Epidermal melanocyte (primary cell): ENCODE measurements around the gene SMG1.
"Not testable (repeated sequence)": the region's sequence is repeated elsewhere in the genome, so short reads cannot be mapped to it uniquely, and the experiment has no call there.

Source experiments
- DNase-seq: peaks from one replicate; pipeline ENCODE4 v3.0.0; 2011; ENCODE audit warnings: low spot score; ENCODE audit not compliant: insufficient read length

Gene SMG1

GRCh38 chr16:18772171-18772570 is 154.0 kb downstream of the SMG1 start:
- not testable (repeated sequence) for DNase-seq

- not testable (repeated sequence) for DNase-seq
Observed at GRCh38 chr16:18770336-18770962, 155.8 kb downstream of the SMG1 start.

- DNase-seq, result not testable (repeated sequence)
Observed at GRCh38 chr16:18767217-18767616, 159.0 kb downstream of the SMG1 start.

- DNase-seq, result not testable (repeated sequence)
Observed at GRCh38 chr16:18762713-18763112, 163.5 kb downstream of the SMG1 start.

- DNase-seq, result not testable (repeated sequence)
Observed at GRCh38 chr16:18759598-18760520, 166.3 kb downstream of the SMG1 start.

GRCh38 chr16:18757960-18758660 is 168.1 kb downstream of the SMG1 start:
- not testable (repeated sequence) for DNase-seq

- DNase-seq, result not testable (repeated sequence)
Observed at GRCh38 chr16:18756639-18757038, 169.6 kb downstream of the SMG1 start.
